Pancreas (tissue), 10 donors: ENCODE data around the gene TTC7B. TPM values are rescaled to one million over a fixed set of nuclear protein-coding genes. Genes with fewer than 3 reads are reported as not detected.

Experiments used
- ATAC-seq, 4 donors: fragments of 200-7000 bp; cut with Tn5 transposase; one replicate each; pipeline versions ENCODE4 v1.8.0 to v1.9.1; 2020; ENCODE audit warnings: mild to moderate bottlenecking in 4 of 4, moderate library complexity in 4 of 4
- DNase-seq, 6 donors: peaks; one replicate each; pipeline ENCODE4 v3.0.0-alpha.2; 2020
- FAIRE-seq: peaks from 2 replicates; lab custom pipeline; 2012; peaks lifted over from hg19 to GRCh38; lab: Jason Lieb, UNC
- H3K27ac ChIP-seq, 4 donors: fragments of 200-600 bp; sonication (generic); 1 replicate in 3 of 4; 2 replicates in 1 of 4; pipeline versions ENCODE4 v1.5.0 to v1.8.0; 2020
- H3K27me3 ChIP-seq, 4 donors: fragments of 200-600 bp; one replicate each; pipeline ENCODE4 v1.8.0; 2021
- H3K36me3 ChIP-seq, 3 donors: fragments of 200-600 bp; sonication (generic) in 1 of 3; one replicate each; pipeline versions ENCODE4 v1.5.0 to v1.8.0; 2020 to 2021
- H3K4me1 ChIP-seq, 3 donors: fragments of 200-600 bp; one replicate each; pipeline ENCODE4 v1.8.0; 2021
- H3K4me3 ChIP-seq, 4 donors: fragments of 200-600 bp; sonication (generic) in 2 of 4; one replicate each; pipeline versions ENCODE4 v1.5.0 to v1.8.0; 2020 to 2021
- H3K9me3 ChIP-seq, 4 donors: fragments of 200-600 bp; one replicate each; pipeline ENCODE4 v1.8.0; 2021
- WGBS, 2 donors: extraction: QIAGEN DNeasy Blood & Tissue Kit; methylation state at CpG; one replicate each; pipeline ENCODE4 v1.1.7; 2013; 5-methylcytosine and 5-hydroxymethylcytosine counted together
- intact Hi-C, 3 donors: fragments of 100-400 bp; cut with DNase I; formaldehyde crosslinking; loops; one replicate each; pipeline versions ENCODE4 v1.11.1 to v1.14.2; 2022
- polyA plus RNA-seq, 2 donors: library from polyadenylated mRNA; stranded (reverse); fragments of 200-250 nt; gene quantifications; one replicate each; pipeline ENCODE4 v1.2.3, GENCODE V29; 2013
- total RNA-seq, 6 donors: library from RNA; stranded (reverse); fragmentation: NEBNext Ultra II Directional in 4 of 6; extraction: Animal tissue kit (Norgen Biotek cat#: 25700) in 4 of 6; gene quantifications; one replicate each; pipeline versions ENCODE4 v1.2.1 to v1.2.4, GENCODE V29; 2021 to 2023
- TF ChIP-seq, protein P1 (sequence below), 4 donors: fragments of 200-600 bp; sonication (generic) in 3 of 4; IDR thresholded peaks; one replicate each; pipeline versions ENCODE4 v1.5.0 to v1.8.0; 2021; ENCODE audit warnings: antibody characterized with exemption in 4 of 4
- donor health status: healthy with polysubstance abuse.
- donor health status: DM: no; HTN: no; CAD: no; lungs with moderate emphysema.
- donor health status: DM: no; HTN: no; CAD: no.
- donor health status: control.
- donor health status: control.
- donor health status: Bipolar disorder and iron deficiency.
- donor health status: DM: yes; HTN: yes; CAD: no.
- donor health status: DM: no; HTN: no; CAD: no.
- donor health status: DM: no; HTN: no; CAD: no.
- donor health status: DM: yes; HTN: yes; CAD: no.

Gene TTC7B
- total and polyA plus RNA-seq, 8 donors, result 8.9 to 39.6 (median 29.6) TPM

DNA sequence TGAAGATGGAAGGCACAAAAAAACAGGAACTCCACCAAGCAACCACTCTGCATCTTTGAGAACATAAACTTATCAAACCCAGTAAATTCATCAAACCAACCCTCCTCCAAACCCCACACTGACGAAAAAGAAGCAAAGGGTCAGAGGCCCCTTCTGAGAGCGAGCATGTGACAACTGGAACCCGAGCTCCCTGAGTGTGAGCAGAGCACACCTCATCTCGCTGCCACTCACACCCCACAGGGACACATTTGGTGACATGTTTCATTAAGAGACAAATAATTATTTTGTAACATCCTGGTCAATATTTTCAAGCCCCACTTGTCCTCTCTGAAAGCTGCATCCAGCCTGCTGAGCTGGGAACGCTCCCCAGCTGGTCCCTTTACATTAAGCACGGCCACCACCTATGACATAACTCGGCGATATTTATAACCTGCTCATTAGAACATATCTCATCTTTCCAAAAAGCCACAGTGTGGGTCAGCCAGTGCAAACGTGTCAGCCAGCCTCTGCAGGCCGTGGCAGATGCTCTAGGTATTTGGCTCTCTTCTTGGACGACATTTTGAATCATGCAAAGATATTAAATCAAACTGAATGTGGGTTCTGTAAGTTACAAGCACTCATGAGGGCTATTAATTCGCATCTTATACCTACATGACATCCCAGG, 120.1 kb downstream of the TTC7B start:
- TF ChIP-seq, protein P1, sequence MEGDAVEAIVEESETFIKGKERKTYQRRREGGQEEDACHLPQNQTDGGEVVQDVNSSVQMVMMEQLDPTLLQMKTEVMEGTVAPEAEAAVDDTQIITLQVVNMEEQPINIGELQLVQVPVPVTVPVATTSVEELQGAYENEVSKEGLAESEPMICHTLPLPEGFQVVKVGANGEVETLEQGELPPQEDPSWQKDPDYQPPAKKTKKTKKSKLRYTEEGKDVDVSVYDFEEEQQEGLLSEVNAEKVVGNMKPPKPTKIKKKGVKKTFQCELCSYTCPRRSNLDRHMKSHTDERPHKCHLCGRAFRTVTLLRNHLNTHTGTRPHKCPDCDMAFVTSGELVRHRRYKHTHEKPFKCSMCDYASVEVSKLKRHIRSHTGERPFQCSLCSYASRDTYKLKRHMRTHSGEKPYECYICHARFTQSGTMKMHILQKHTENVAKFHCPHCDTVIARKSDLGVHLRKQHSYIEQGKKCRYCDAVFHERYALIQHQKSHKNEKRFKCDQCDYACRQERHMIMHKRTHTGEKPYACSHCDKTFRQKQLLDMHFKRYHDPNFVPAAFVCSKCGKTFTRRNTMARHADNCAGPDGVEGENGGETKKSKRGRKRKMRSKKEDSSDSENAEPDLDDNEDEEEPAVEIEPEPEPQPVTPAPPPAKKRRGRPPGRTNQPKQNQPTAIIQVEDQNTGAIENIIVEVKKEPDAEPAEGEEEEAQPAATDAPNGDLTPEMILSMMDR (IDR thresholded peaks at IDR 0.05), result no peak
- intact Hi-C loops, result no loop called here
- 77 to 80% methylated on average over 12 of the region's 12 CpGs for WGBS, 2 donors

DNA sequence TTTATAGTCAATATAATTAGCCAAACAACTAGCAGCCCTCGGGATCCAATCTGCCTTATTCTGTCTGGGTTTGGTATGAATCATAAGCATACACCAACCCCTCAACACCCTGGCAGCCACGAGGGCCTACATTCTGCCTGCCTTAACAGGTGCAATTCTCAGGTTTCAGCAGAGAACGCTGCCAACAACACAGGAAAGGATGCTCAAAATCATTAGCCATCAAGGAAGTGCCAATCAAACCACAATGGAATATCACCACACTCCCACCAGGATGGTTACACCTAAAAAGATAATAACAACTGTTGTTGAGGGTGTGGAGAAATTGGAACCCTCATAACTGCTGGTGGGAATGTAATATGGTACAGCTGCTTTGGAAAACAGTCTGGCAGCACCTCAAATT, 122.8 kb downstream of the TTC7B start:
- no peaks in the 10 kb centered on the region for H3K9me3 ChIP-seq
- H3K4me1 ChIP-seq, result peaks cover 0 to 9% (median 4%) of the 10 kb centered on the region in 3 donors
- FAIRE-seq (no peak), ATAC-seq (no peak), DNase-seq (no peak)
- H3K27ac ChIP-seq, result no peak overlapping the region
- no peaks in the 10 kb centered on the region for H3K27me3 ChIP-seq
- 76 to 89% methylated on average over 3 of the region's 3 CpGs for WGBS, 2 donors
- no peaks in the 10 kb centered on the region for H3K36me3 ChIP-seq
- no peak overlapping the region for H3K4me3 ChIP-seq
- intact Hi-C loops, result no loop called here
- TF ChIP-seq, protein P1 (IDR thresholded peaks at IDR 0.05), result no peak

More for the DNA sequence above, 120.1 kb downstream of the TTC7B start:
- peaks cover 0 to 9% (median 4%) of the 10 kb centered on the region in 3 donors for H3K4me1 ChIP-seq
- ATAC-seq (no peak), FAIRE-seq (no peak), DNase-seq (no peak)
- no peaks in the 10 kb centered on the region for H3K27me3 ChIP-seq
- no peaks in the 10 kb centered on the region for H3K36me3 ChIP-seq
- H3K4me3 ChIP-seq, result no peak overlapping the region
- H3K27ac ChIP-seq, result no peak overlapping the region
- no peaks in the 10 kb centered on the region for H3K9me3 ChIP-seq

DNA sequence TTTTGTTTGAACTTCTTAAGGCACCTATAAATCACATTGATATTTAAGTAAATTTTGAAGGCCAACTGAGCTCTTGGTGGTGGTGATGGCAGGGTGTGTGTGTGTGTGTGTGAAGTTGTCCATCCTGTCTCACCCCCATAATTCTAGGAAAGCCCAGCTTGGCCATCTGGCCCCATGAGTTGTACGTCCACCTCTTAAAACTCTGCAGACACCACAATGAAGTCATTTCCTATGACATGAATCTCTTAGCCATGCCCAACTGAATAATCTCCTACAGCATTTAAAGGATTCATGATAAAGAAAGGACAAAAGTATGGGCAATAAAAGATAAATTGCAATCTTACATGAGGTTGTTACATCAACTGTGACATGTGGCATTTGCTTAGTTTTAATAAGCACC, 123.4 kb downstream of the TTC7B start:
- 92 to 95% methylated on average over 1 of the region's 1 CpG for WGBS, 2 donors
- DNase-seq, result no peak
- no peak for ATAC-seq
- intact Hi-C loops, result no loop called here
- H3K9me3 ChIP-seq, result no peaks in the 10 kb centered on the region
- no peak for FAIRE-seq
- peaks cover 0 to 3% (median 3%) of the 10 kb centered on the region in 3 donors for H3K4me1 ChIP-seq
- no peaks in the 10 kb centered on the region for H3K27me3 ChIP-seq
- TF ChIP-seq, protein P1 (IDR thresholded peaks at IDR 0.05), result no peak
- H3K4me3 ChIP-seq, result no peak overlapping the region
- no peak overlapping the region for H3K27ac ChIP-seq
- no peaks in the 10 kb centered on the region for H3K36me3 ChIP-seq

DNA sequence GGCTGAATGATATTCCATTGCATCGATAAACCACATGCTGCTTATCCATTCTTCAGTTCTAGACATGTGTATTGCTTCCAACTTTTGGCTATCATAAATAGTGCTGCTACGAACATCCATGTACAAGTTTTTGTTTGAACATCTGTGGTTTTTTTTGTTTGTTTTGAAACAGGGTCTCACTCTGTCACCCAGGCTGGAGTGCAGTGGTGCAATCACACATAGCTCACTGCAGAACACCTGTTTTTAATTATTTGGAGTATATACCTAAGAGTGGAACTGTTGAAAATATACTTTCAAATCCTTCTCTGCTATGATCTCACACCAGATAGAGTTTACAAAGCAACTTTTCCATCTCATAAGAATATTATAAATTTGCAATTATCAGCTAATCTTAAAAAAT, 124.2 kb downstream of the TTC7B start:
- Histone ChIP-seq H3K27ac (no peak overlapping the region), H3K27me3 (no peaks in the 10 kb centered on the region), H3K9me3 (no peaks in the 10 kb centered on the region), H3K4me1 (no peaks in the 10 kb centered on the region), H3K36me3 (no peaks in the 10 kb centered on the region), H3K4me3 (no peak overlapping the region)
- TF ChIP-seq, protein P1 (IDR thresholded peaks at IDR 0.05), result no peak
- WGBS, 2 donors, result 59 to 69% methylated on average over 2 of the region's 2 CpGs
- DNase-seq (no peak), ATAC-seq (no peak), FAIRE-seq (no peak)
- intact Hi-C loops, result no loop called here

DNA sequence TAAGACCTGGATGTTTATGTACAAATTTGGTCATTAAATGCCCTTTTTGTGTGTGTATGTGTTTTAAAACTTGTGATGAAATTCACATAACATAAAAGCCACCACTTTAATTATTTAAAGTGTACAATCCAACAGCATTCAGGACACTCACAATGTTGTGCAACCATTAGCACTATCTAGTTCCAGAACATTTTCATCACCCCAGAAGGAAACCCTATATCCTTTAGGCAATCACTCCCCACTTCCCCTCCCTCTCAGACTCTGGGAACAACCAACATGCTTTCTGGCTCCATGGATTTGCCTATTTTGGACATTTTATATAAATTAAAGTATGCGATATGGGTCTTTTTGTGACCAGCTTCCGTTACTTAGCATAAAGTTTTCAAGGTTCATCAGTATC, 124.6 kb downstream of the TTC7B start:
- FAIRE-seq (no peak), ATAC-seq (no peak), DNase-seq (no peak)
- no peaks in the 10 kb centered on the region for H3K4me1 ChIP-seq
- intact Hi-C loops, result no loop called here
- TF ChIP-seq, protein P1 (IDR thresholded peaks at IDR 0.05), result no peak
- no peaks in the 10 kb centered on the region for H3K27me3 ChIP-seq
- H3K4me3 ChIP-seq, result no peak overlapping the region
- WGBS, 2 donors, result 98% methylated on average over 2 of the region's 2 CpGs
- no peak overlapping the region for H3K27ac ChIP-seq
- no peaks in the 10 kb centered on the region for H3K9me3 ChIP-seq
- H3K36me3 ChIP-seq, result no peaks in the 10 kb centered on the region
